Panc1 (cell line): ENCODE results near the gene HES2.

Source experiments
- POLR2AphosphoS5 ChIP-seq: IDR thresholded peaks from 2 replicates; pipeline ENCODE4 v1.6.1; 2012; ENCODE audit warnings: mild to moderate bottlenecking, low read depth, low read length, moderate library complexity
- SIN3A ChIP-seq: IDR thresholded peaks from 2 replicates; pipeline ENCODE4 v1.6.1; 2012; ENCODE audit warnings: low read depth, mild to moderate bottlenecking, low read length, moderate library complexity, borderline replicate concordance; ENCODE audit not compliant: insufficient read depth
- TCF7L2 ChIP-seq: IDR thresholded peaks from 2 replicates; pipeline ENCODE4 v1.6.1; 2011; ENCODE audit warnings: mild to moderate bottlenecking, low read depth, low read length, inconsistent platforms
- TF ChIP-seq, protein P1 (sequence below): fragments of 450-650 bp; IDR thresholded peaks from 2 replicates; pipeline ENCODE4 v1.5.1; 2017; ENCODE audit warnings: mild to moderate bottlenecking
- TF ChIP-seq, protein P2 (sequence below), 2 experiments: IDR thresholded peaks; 2 replicates each; pipeline ENCODE4 v1.6.1; 2011 to 2012; ENCODE audit warnings: low read depth in 2 of 2, control low read depth in 1 of 2, low read length in 1 of 2, mild to moderate bottlenecking in 1 of 2, moderate library complexity in 1 of 2; ENCODE audit not compliant: insufficient read depth in 1 of 2

DNA sequence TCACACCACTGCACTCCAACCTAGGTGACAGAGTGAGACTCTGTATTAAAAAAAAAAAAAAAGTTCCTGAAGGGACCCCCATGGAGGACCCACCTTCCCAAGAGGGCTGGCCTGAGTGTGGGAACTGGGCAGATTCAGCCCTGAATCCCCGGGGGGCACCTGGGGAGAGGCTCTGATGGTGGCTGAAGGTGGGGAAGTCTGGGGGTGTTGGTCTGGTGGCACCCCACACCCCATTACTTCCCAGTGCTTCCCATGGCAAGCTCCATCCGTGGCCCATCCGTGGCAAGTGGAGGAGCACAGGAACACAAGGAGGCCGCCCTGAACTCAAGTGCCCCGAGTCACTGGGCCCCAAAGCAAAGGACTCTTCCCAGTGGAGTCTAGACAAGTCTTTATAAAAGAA is 47.0 kb upstream of the HES2 start:
- TF ChIP-seq POLR2AphosphoS5, result no peak
- TF ChIP-seq, protein P1, sequence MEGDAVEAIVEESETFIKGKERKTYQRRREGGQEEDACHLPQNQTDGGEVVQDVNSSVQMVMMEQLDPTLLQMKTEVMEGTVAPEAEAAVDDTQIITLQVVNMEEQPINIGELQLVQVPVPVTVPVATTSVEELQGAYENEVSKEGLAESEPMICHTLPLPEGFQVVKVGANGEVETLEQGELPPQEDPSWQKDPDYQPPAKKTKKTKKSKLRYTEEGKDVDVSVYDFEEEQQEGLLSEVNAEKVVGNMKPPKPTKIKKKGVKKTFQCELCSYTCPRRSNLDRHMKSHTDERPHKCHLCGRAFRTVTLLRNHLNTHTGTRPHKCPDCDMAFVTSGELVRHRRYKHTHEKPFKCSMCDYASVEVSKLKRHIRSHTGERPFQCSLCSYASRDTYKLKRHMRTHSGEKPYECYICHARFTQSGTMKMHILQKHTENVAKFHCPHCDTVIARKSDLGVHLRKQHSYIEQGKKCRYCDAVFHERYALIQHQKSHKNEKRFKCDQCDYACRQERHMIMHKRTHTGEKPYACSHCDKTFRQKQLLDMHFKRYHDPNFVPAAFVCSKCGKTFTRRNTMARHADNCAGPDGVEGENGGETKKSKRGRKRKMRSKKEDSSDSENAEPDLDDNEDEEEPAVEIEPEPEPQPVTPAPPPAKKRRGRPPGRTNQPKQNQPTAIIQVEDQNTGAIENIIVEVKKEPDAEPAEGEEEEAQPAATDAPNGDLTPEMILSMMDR, result no peak
- TF ChIP-seq, protein P2, sequence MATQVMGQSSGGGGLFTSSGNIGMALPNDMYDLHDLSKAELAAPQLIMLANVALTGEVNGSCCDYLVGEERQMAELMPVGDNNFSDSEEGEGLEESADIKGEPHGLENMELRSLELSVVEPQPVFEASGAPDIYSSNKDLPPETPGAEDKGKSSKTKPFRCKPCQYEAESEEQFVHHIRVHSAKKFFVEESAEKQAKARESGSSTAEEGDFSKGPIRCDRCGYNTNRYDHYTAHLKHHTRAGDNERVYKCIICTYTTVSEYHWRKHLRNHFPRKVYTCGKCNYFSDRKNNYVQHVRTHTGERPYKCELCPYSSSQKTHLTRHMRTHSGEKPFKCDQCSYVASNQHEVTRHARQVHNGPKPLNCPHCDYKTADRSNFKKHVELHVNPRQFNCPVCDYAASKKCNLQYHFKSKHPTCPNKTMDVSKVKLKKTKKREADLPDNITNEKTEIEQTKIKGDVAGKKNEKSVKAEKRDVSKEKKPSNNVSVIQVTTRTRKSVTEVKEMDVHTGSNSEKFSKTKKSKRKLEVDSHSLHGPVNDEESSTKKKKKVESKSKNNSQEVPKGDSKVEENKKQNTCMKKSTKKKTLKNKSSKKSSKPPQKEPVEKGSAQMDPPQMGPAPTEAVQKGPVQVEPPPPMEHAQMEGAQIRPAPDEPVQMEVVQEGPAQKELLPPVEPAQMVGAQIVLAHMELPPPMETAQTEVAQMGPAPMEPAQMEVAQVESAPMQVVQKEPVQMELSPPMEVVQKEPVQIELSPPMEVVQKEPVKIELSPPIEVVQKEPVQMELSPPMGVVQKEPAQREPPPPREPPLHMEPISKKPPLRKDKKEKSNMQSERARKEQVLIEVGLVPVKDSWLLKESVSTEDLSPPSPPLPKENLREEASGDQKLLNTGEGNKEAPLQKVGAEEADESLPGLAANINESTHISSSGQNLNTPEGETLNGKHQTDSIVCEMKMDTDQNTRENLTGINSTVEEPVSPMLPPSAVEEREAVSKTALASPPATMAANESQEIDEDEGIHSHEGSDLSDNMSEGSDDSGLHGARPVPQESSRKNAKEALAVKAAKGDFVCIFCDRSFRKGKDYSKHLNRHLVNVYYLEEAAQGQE (IDR thresholded peaks at IDR 0.05; ENCODE audit: insufficient read depth in 1 of 2, low read depth in 2 of 2, low read length in 1 of 2), result no peak
- no peak for TF ChIP-seq SIN3A
- no peak for TF ChIP-seq TCF7L2
